Activated naive CD4-positive, alpha-beta T cell treated with anti-CD3 and anti-CD28 coated beads, Interleukin-2, amount 50 U/mL, for 16 hours (primary cell): ENCODE results near the gene TLDC2.
A peak's percentile ranks its signal among the peaks of the same experiment; 100 is the strongest.
"Not testable (repeated sequence)": the region's sequence is repeated elsewhere in the genome, so short reads cannot be mapped to it uniquely, and the experiment has no call there.

Experiments
- DNase-seq: peaks from one replicate; pipeline ENCODE4 v3.0.0-alpha.2; 2020

The TLDC2 gene

GRCh38 chr20:36871640-36872570 lies 4.0 kb upstream of the TLDC2 start:
- DNase-seq = no peak

- DNase-seq = no peak
Observed at GRCh38 chr20:36872852-36873251, 3.1 kb upstream of the TLDC2 start.

- no peak for DNase-seq
Observed at GRCh38 chr20:36873498-36874189, 2.3 kb upstream of the TLDC2 start.

DNA sequence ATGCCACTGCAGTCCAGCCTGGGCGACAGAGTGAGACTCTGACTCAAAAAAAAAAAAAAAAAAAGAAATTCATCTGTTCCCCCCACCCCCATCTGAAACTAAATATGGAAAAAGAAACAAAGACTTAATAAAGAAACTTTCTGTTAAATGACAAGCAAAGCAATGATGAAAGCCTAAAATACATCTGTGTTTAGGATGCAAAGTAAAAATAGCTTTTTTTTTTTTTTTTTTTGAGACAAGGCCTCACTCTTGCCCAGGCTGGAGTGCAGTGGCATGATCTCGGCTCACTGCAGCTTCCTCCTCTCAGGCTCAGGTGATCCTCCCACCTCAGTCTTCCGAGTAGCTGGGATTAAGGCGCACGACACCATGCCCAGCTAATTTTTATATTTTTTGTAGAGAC lies 845 bp upstream of the TLDC2 start:
- DNase-seq = not testable (repeated sequence)

GRCh38 chr20:36876473-36876833 lies 515 bp downstream of the TLDC2 start:
- no peak for DNase-seq

DNA sequence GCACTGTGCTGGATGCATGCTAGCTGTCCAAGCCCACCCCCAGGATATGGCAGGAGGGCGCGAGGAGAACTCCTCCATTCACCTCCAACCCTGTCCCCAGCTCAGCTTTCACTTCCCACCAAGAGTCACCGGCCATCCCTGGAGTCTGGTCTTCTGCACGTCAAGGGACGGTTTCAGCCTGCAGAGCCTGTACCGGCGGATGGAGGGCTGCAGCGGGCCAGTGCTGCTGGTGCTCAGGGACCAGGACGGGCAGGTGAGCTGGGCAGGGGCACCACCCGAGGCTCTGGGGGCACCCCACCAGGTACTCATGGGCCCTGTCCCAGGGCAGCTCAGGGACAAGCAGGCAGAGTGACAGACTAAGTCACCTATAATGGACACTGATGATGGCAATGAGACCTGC lies 3.0 kb downstream of the TLDC2 start:
- DNase-seq = no peak

DNA sequence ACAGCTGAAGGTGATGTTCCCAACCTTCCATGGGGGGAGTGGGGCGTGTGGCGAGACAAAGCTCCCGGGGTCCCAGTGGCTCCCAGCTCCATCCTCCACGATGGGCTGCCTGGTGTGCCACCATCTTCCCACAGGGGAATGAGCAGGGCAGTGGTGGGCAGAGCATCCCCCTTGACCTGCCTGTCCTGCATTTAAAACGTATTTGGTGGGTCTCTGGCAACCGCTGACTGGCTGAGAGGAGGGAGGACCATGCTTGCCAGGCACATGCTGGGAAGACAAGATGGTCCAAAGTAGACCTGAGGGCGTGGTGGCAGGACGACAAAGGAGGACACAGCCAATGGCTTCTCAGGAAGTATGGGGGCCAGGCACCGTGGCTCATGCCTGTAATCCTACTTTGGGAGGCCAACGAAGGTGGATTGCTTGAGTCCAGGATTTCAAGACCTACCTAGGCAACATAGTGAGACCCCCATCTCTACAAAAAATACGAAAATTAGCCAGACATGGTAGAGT lies 4.9 kb downstream of the TLDC2 start:
- DNase-seq = no peak

DNA sequence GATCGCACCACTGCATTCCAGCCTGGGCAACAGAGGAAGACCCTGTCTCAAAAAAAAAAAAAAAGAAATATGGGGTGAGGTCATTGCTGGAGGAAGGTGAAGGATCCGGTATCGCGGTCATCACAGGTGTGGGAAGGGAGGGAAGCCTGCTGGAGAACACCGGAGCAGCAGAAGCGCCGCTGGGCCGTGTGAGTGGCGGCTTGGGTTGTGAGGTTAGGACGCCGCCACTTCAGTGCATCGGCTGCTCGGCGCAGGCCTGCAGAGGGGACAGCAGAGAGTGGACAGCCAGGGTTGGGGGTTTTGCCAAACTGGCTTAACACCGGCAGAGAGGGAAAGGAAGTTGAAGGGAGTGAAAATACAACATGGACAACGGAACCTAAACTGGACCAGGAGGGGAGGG lies 5.4 kb downstream of the TLDC2 start:
- DNase-seq = no peak

DNA sequence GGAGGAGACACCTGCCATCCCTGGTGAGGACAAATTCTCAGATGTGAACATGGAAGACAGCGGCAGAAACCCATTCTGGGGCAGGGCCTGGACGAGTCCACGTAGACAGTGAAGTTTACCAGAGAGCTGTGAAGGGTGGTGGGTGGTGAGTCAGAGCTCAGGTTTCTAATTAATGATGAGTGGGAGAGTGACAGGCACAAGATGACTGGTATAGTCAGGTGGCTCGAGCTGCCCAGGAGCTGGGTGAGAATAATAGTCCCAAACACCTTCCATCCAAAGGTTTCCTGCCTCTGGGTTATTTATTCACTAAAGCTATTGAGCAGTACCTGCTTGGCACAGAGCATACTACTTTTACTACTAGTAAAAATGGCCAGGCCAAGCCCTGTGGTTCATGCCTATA lies 6.0 kb downstream of the TLDC2 start:
- DNase-seq = no peak

GRCh38 chr20:36883977-36884535 lies 8.1 kb downstream of the TLDC2 start:
- DNase-seq = no peak

DNA sequence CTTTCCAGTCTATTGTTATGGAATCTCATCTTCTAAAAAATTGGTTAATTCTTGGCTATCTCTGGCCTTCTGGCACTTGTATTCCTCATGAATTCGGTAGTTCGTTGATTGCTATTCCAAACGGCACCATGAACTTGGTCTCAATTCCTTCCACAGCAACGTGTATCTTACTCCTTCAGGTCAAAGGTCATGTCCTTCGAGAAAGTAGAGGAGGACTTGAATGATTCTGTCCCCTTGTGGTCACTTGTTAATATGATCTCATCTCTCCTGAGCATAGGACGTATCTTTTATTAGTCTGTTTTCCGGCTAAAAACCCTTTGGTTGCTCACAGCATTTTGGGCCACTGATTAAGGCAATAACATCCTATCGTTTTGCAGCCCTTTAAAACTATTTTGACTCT lies 9.4 kb downstream of the TLDC2 start:
- DNase-seq = no peak

DNA sequence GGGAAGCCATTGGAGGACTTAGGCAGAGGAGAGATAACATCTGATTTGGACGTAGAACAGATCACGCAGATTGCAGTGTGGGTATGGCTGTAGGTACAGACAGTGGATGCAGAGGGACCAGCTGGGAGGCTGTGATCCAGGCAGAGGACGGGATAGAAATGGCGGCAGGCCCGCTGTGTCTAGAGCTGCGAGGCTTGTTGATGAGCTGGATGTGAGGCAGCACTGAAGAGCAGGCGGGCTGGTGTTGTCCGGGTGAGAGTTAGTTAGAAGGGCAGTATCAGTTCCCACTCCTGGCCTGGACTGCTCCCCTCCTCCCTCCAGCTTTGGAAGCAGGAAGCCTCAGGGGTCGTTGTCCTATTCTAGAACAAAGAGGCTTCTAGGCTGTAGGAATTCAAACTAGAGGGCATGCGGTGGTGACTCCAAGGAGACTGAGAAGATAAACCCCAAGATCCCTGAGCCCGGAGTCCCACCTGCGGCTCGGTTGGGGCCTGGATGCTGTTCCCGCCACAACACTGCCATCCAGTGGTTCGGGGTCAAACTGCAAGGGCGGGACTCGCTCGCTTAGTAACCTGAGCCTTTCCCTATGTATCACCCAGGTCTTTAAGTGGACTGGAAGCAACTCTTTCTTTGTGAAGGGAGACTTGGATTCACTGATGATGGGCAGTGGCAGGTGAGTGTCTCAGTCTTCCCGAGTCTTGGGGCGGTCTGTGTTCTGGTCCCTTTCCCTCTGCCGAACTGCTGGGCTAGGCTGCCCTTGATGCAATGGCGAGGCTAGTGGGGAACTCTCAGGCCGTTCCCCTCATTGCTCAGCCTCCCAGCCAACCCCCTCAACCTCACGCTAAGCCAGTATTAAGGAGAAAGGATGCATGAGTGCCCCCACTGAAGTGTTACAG lies 11.2 kb downstream of the TLDC2 start:
- DNase-seq = peak; percentile 84

- no peak for DNase-seq
Observed at GRCh38 chr20:36887752-36888090, 11.8 kb downstream of the TLDC2 start.

- DNase-seq = no peak
Observed at GRCh38 chr20:36888880-36889516, 13.1 kb downstream of the TLDC2 start.

GRCh38 chr20:36890586-36890985 lies 14.6 kb downstream of the TLDC2 start:
- DNase-seq = no peak

DNA sequence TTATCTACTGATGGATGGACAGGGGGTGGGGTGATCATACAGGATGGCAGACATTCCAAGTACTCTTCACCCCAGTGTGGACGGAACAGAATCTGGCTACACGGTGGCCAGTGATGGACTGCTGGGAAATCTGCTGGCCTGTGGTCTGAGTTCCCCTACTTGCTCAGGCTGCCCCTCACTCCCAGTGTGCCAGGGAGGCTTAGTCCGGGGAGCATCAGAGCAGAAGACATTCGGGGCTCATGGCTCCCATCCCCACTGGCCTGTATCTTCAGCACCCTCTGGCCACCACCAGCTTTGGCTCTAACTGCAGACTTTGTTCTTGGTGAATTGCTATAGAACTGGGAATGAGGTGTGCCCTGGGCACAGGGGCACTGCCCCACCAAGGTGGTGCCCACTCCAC lies 15.3 kb downstream of the TLDC2 start:
- DNase-seq = no peak

- DNase-seq = no peak
Observed at GRCh38 chr20:36893801-36894200, 17.9 kb downstream of the TLDC2 start.

- DNase-seq = no peak
Observed at GRCh38 chr20:36895036-36895435, 19.1 kb downstream of the TLDC2 start.

DNA sequence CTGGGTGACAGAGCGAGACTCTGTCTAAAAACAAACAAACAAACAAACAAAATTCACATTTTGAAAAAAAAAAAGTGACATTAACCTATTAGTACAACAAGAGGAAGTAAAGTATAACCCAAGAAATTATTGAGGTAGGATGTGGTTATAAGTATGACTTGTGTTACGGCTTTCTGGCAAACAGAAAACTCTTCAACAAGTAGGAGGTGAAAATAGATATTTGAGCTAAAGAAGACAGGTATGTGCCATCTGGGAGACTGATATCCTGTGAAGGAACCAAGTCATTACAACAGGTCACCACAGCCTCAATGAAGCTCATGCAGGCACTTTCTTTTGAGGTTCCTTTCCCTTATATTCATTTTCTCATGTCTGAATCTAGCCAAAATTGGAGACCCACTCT lies 28.8 kb downstream of the TLDC2 start:
- DNase-seq = no peak

GRCh38 chr20:36905566-36905965 lies 29.6 kb downstream of the TLDC2 start:
- not testable (repeated sequence) for DNase-seq

DNA sequence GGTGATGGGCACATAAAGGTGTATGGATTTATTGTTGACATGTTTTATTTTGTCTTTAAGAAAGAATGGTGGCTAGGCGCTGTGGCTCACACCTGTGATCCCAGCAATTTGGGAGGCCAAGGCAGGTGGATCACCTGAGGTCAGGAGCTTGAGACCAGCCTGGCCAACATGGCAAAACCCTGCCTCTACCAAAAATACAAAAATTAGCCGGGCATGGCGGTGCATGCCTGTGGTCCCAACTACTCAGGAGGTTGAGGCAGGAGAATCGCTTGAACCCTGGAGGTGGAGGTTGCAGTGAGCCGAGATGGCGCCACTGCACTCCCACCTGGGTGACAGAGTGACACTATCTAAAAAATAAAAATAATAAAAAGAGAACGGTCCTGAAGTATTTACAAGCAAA lies 30.1 kb downstream of the TLDC2 start:
- DNase-seq = not testable (repeated sequence)

DNA sequence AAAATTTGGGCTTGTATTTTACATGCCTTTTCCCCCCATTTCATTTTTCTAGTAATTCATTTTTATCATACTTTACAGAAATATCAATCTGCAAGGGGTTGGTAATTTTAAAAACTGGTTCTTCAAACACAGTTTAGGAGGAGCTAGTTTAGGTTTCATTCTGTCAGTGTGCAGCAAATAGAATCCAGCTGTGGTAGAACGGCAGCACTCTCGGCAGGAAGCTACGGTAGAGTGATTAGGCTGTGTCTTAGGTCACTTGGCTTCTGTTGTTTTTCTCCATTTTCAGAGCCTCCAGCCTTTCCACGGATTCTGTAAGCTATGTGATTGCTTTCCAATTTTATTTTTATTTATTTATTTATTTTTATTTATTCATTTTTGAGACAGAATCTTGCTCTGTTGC lies 32.7 kb downstream of the TLDC2 start:
- DNase-seq = no peak
